Lung (tissue), 12 donors: ENCODE results near the gene DRC7. TPM values are rescaled to one million over a fixed set of nuclear protein-coding genes. Genes with fewer than 3 reads are reported as not detected.

Source experiments
- ATAC-seq: fragments of 200-7000 bp; cut with Tn5 transposase; one replicate; pipeline ENCODE4 v1.9.1; 2020; ENCODE audit warnings: moderate number of reproducible peaks; ENCODE audit not compliant: insufficient read depth, low FRiP score
- DNase-seq, 3 donors: peaks; one replicate each; pipeline ENCODE4 v3.0.0-alpha.2; 2013 to 2017
- H3K27ac ChIP-seq, 2 donors: one replicate each; pipeline ENCODE4 v1.5.1; 2013; ENCODE audit warnings: mild to moderate bottlenecking in 2 of 2, moderate library complexity in 2 of 2, control low read depth in 1 of 2, inconsistent platforms in 1 of 2, low read depth in 1 of 2, low read length in 1 of 2
- H3K27me3 ChIP-seq, 3 donors: one replicate each; pipeline ENCODE4 v1.5.1; 2013; ENCODE audit warnings: low read length in 2 of 3; ENCODE audit not compliant: control insufficient read depth in 3 of 3, insufficient read depth in 3 of 3
- H3K36me3 ChIP-seq, 4 donors: one replicate each; pipeline ENCODE4 v1.5.1; 2013; ENCODE audit warnings: low read length in 4 of 4, mild to moderate bottlenecking in 1 of 4, moderate library complexity in 1 of 4; ENCODE audit not compliant: control insufficient read depth in 4 of 4, insufficient read depth in 4 of 4
- H3K4me1 ChIP-seq, 5 donors: one replicate each; pipeline ENCODE4 v1.5.1; 2013; ENCODE audit warnings: low read length in 5 of 5, mild to moderate bottlenecking in 2 of 5, moderate library complexity in 1 of 5; ENCODE audit not compliant: control insufficient read depth in 5 of 5, insufficient read depth in 5 of 5
- H3K4me3 ChIP-seq: one replicate; pipeline ENCODE4 v1.5.1; 2013; ENCODE audit warnings: mild to moderate bottlenecking, control low read depth, moderate library complexity
- H3K9ac ChIP-seq, 2 donors: one replicate each; pipeline ENCODE4 v1.5.1; 2013; ENCODE audit warnings: low read length in 2 of 2, control low read depth in 1 of 2; ENCODE audit not compliant: insufficient read depth in 1 of 2
- H3K9me3 ChIP-seq, 4 donors: one replicate each; pipeline ENCODE4 v1.5.1; 2013; ENCODE audit warnings: low read length in 3 of 4, mild to moderate bottlenecking in 1 of 4, moderate library complexity in 1 of 4; ENCODE audit not compliant: control insufficient read depth in 4 of 4, insufficient read depth in 3 of 4
- CTCF ChIP-seq: IDR thresholded peaks from 2 replicates; pipeline ENCODE4 v1.5.1; 2012; ENCODE audit warnings: mild to moderate bottlenecking; ENCODE audit errors: control extremely low read depth, extremely low read depth
- WGBS, 2 donors: extraction: QIAGEN DNeasy Blood & Tissue Kit; methylation state at CpG; one replicate each; pipeline ENCODE4 v1.1.7; 2013; 5-methylcytosine and 5-hydroxymethylcytosine counted together
- polyA plus RNA-seq, 2 donors: library from polyadenylated mRNA; stranded (reverse); fragments of 200-250 nt; gene quantifications; one replicate each; pipeline ENCODE4 v1.2.1, GENCODE V29; 2013
- total RNA-seq, 2 donors: library from RNA; depleted of rRNA in 1 of 2; stranded (reverse); fragments of >200 nt in 1 of 2; gene quantifications; one replicate each; pipeline ENCODE4 v1.2.1, GENCODE V29; 2014 to 2021
- donor health status: control.
- donor health status: control.
- donor health status: Bipolar disorder and iron deficiency.
- donor health status: healthy.
- donor health status: DM: yes; HTN: yes; CAD: no.

The DRC7 gene
- total and polyA plus RNA-seq, 4 donors, result 2.5 to 10.9 (median 6.4) TPM

DNA sequence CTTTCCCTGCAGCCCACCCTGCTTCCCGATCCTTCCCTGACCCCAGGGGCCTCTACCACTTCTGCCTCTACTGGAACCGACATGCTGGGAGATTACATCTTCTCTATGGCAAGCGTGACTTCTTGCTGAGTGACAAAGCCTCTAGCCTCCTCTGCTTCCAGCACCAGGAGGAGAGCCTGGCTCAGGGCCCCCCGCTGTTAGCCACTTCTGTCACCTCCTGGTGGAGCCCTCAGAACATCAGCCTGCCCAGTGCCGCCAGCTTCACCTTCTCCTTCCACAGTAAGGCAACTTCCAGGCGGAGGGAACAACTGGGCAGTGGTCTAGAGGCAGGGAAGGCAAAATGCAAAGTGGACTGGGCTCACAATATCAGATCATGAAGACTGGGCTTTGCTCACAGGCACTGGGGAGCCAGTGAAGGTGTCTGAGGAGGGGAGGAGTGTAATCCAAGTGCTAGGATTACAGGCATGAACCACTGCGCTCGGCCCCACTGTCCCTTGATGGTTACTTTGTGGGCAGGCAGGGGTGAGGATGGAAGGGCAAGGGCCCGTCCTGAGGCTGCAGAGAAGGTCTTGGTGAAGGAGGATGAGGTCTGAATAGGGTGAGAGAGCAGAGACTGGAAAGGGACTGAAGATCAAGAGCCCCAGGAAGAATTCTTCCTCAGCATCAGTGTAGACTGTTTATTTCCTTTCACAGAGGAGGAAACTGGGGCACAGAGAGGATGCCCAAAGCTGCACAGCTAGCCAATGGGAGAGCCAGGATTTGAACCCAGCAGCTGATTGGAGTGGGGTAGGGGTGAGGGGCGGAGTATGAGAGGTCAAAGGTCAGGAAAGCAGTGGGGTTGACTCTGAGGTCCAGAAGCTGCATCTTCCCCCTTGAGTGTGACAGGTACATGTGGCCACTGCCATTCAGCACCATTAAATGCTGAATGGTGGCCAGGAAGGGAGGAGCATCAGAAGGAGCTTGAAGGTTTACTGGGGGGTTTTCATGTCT lies 43.0 kb upstream of the DRC7 start:
- no peak overlapping the region for H3K9ac ChIP-seq
- WGBS, 2 donors, result 87 to 90% methylated on average over 10 of the region's 10 CpGs
- H3K27me3 ChIP-seq, result no peaks in the 10 kb centered on the region
- no peak overlapping the region for H3K27ac ChIP-seq
- no peak overlapping the region for H3K4me3 ChIP-seq
- H3K36me3 ChIP-seq, result peaks cover 0 to 20% (median 0%) of the 10 kb centered on the region in 4 donors
- H3K4me1 ChIP-seq, result peaks cover 0 to 10% (median 0%) of the 10 kb centered on the region in 5 donors
- no peak for TF ChIP-seq CTCF
- ATAC-seq, result no peak
- no peak for DNase-seq
- peaks cover 0 to 2% (median 0%) of the 10 kb centered on the region in 4 donors for H3K9me3 ChIP-seq

DNA sequence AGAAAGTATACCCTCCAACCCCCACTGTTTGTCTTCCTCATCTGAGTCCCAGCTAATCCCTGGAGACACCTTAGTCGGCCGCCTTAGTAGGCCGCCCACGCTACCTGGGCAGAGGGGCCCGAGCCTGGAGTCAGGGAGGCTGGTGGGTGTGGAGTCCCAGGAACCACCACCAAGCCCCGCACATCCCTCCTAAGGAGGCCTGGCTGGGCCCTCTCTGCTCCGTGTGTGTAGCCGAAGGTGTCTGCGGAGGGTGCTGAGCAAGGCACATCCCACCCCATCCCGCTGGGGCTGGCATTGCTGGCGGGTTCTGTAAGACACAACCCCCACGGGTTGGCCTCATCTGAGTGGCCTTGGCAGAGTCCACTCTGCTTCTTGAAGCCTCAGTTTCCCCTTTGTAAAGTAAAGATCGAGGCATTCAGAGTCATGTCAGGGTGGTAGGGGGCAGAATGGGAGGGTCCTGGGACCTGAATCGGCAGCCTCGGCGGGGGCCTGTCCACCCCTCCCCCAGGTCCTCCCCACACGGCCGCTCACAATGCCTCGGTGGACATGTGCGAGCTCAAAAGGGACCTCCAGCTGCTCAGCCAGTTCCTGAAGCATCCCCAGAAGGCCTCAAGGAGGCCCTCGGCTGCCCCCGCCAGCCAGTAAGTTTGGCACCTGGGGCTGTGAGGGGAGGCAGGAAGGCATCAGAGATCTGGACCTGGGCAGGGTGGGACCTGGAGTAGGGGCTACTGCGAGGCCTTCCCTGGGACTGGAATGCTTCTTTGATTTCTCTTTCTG lies 41.7 kb upstream of the DRC7 start:
- H3K9ac ChIP-seq, result no peak overlapping the region
- H3K27ac ChIP-seq, result no peak overlapping the region
- ATAC-seq, result no peak
- no peaks in the 10 kb centered on the region for H3K27me3 ChIP-seq
- peaks cover 0 to 8% (median 0%) of the 10 kb centered on the region in 5 donors for H3K4me1 ChIP-seq
- no peak overlapping the region for H3K4me3 ChIP-seq
- TF ChIP-seq CTCF, result no peak
- 94% methylated on average over 23 of the region's 23 CpGs for WGBS, 2 donors
- peaks cover 0 to 25% (median 0%) of the 10 kb centered on the region in 4 donors for H3K36me3 ChIP-seq
- H3K9me3 ChIP-seq, result peaks cover 0 to 2% (median 0%) of the 10 kb centered on the region in 4 donors
- no peak for DNase-seq

DNA sequence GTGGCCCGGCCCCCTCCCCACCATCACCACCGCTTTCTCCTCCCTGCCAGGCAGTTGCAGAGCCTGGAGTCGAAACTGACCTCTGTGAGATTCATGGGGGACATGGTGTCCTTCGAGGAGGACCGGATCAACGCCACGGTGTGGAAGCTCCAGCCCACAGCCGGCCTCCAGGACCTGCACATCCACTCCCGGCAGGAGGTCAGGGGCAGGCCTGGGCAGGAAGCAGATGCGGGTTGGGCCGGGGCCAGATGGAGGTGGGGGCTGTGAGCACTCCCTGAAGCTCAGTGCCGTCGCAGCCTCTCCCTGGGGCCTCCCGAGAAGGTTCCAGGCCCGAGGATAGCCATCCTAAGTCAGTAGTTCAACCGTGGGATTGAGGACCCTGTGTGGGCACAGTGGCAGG lies 40.7 kb upstream of the DRC7 start:
- 30 to 53% methylated on average over 16 of the region's 16 CpGs for WGBS, 2 donors

More for the DNA sequence above, 40.7 kb upstream of the DRC7 start:
- Histone ChIP-seq H3K4me3 (no peak overlapping the region), H3K36me3 (peaks cover 0 to 29% (median 0%) of the 10 kb centered on the region in 4 donors), H3K27ac (no peak overlapping the region), H3K27me3 (no peaks in the 10 kb centered on the region), H3K4me1 (no peaks in the 10 kb centered on the region), H3K9ac (no peak overlapping the region), H3K9me3 (peaks cover 0 to 2% (median 0%) of the 10 kb centered on the region in 4 donors)
- ATAC-seq, result no peak
- no peak for TF ChIP-seq CTCF
- peak in 2 of 3 donors; percentile 41 to 46 for DNase-seq
